Stimulated activated CD4-positive, alpha-beta T cell treated with anti-CD3 and anti-CD28 coated beads, Interleukin-15, amount 100 ng/mL, for 24 hours (primary cell): ENCODE data around the gene TMEM270.
A peak's percentile ranks its signal among the peaks of the same experiment; 100 is the strongest.
"Not testable (repeated sequence)": the region's sequence is repeated elsewhere in the genome, so short reads cannot be mapped to it uniquely, and the experiment has no call there.

ENCODE experiments used
- DNase-seq: peaks from one replicate; pipeline ENCODE4 v3.0.0-alpha.2; 2020

Gene TMEM270

DNA sequence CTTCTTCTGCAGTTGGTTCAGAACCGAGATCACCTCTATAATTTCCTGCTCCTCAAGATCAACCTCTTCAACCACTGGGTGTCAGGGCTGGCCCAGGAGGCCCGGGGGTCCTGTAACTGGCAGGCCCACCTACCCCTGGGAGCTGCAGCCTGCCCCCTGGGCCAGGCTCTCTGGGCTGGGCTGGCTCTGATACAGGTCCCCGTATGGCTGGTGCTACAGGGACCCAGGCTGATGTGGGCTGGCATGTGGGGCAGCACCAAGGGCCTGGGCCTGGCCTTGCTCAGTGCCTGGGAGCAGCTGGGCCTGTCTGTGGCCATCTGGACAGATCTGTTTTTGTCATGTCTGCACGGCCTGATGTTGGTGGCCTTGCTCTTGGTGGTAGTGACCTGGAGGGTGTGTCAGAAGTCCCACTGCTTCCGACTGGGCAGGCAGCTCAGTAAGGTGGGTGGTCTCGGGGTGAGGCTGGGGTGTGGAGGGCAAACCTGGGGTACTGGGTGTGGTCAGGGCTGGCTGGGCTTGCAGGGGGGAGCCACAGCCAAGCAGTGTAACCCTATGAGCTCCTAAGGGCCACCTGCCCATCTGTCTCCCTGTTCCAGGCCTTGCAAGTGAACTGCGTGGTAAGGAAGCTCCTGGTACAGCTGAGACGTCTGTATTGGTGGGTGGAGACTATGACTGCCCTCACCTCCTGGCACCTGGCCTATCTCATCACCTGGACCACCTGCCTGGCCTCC is 4.2 kb downstream of the TMEM270 start:
- DNase-seq, result no peak

DNA sequence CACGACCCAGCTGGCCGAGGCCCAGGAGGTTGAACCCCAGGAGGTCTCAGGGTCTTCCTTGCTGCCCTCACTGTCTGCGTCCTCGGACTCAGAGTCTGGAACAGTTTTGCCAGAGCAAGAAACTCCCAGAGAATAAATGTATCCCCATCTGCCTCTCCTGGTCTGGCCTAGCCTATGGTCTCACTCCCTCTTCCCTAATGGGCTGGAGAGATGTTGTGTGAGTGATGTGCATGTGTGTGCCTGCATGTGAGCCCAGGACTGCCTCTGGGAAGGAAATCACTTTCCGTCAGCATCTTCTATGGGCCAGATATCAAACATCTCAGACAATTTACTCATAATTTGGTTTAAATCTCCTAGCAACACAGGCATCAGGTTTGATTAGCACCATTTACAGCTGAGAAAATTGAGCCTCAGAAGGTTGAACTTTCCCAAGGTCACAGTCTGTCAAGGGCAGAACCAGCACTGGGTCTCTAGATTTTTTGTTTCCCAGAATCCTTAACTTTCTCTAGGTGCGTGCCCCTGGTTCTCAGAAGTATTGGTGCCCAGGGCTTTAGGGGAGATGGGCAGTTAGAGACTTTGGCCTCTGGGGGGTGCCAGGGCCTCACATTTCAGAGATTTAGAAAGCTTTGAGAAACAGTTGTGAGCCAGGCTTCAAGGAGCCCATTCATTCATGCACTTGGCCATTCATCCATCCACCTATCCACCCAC is 4.9 kb downstream of the TMEM270 start:
- DNase-seq, result peak; percentile 25

DNA sequence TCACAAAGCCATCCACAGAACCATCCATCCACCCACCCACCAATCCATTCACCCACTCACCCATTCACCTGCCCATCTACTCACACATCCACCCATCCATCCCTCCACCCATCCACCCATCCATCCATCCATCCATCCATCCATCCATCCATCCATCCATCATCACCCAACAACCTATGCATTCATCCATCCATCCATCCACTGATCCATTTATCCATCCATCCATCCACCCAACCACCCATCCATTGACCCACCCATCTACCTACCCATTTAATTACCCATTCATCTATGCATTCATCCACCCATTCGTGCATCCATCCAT is 5.4 kb downstream of the TMEM270 start:
- DNase-seq, result no peak

DNA sequence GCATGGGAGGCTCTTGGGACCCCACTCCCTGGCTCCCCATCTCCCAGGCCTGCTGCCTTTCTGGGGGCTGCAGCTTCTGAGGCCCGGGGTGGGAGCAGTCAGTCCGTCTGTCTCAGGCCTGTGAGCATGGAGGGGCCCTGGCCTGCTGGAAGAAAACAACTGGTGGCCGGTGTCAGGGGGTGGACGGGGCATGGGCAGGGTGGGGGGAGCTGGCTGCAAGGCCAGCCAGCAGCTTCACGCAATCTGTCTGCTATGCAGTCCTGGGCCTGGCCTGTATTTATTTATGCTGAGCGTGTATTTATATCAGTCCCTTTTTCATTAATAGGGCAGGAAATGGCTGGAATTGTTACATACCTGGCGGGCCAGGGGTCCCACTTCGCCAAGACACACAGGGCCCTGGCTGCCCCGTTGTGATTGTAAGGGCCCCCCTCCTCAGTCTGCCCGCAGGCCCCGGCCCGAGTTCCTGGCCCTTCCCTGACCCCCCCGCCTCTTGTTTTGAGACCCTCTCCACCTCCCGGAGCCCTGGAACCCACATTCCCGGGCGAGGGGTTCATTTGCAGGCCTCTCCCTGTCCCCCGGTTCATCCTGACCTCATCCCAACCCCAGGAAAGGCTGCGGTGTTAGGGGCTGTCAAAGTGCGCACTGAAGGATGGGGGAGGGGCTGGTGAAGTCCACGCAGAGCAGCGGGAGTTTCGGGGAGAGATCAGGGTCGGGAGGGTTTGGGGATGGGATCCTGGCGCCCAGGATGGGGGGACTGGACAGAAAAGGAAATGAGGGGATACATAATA is 8.2 kb downstream of the TMEM270 start:
- DNase-seq, result no peak

DNA sequence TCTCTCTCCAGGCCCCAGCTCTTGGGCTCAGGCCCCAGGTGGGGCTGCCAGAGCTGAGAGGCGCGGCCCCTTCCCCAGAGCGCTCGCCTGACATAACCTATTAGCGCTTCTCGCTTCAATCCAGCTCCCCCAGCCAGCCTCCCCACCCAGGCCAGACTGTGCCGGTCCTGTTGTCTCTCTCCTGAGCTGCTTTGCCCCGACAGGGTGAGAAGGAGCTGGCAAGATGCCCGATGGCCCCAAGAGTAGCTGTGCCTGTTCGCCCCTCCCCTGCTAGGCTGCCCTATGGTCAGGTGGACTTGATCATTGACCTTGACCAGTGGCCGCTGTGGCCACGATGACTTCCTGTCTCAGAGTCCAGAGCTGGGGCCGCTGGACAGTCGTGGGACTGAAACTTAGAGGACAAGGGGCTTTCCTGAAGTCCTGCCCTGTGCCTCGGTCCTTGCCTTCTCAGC is 9.1 kb downstream of the TMEM270 start:
- no peak for DNase-seq

DNA sequence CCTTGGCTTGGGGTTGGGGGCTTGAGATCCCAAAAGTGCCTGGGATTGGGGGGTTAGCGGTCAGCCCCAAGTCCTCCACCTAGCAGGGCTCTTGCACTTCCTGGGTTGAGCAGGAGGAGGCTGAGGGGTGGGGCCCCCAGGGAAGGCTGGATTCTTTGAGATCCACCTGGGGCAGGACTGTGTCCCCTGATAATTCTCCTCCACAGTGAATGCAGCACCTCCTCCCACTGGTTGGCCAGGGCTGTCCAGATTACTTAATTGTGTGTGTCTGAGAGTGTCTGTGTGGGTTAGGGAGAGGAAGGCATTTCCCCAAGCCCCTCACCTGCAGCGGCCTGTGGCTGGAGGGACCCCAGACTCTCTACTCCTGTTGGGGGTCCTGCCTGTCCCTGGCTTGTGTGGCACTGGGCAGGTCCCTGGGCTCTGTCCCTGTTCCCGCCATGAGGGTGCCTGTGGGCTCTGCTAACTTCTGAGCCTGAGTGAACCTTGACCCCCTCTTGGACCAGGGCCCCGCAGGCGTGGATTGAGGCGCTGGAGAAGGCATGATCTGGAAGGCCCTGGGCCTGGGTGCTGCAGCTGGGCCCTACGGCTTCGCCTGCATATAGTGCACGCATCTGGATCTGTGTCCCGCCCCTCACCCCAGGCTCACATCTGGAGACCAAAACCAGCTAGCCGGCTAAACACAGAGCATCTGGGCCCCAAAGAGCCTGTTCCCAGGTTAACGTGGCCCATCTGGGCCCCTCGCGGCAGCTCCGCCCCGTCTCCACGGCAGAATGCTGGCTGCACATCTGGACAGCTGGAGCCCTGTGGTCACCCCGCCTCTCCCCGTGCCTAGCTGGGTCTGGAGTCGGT is 10.4 kb downstream of the TMEM270 start:
- no peak for DNase-seq

DNA sequence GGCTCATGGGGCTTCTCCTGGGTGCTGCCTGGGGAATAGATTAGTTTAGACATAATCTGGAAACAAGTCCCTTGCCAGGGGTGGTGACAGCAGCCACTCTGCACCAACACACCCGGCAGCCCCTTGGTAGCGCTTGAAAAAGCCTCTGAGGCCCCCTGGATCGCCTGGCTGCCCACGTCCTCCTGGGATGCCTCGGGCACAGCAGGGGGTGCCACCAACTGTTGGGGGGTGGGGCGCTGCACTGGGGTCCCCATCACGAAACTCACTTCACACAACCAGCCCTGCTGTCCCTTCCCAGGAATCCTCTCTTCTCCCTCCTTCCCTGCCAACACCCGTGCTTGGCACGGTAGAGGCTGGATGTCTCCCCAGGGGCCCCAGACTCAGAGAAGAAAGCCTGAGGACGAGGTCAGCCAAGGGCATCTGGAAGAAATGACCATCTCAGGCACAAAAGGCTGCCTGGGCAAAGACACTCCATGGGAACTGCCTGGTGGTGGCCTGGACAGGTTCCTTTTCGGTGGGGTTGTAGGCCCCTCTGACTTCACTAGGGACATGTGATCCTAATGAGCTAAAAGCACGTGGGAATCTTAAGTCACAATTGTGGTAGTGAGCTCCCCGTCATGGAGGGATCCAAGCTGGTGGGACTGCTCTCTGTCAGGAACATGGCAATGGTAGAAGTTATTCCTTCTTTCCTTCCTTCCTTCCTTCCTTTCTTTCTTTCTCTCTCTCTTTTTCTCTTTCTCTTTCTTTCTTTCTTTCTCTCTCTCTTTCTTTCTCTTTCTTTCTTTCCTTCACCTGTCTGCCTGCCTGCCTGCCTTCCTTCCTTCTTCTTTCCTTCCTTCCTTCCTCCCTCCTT is 11.3 kb downstream of the TMEM270 start:
- no peak for DNase-seq

DNA sequence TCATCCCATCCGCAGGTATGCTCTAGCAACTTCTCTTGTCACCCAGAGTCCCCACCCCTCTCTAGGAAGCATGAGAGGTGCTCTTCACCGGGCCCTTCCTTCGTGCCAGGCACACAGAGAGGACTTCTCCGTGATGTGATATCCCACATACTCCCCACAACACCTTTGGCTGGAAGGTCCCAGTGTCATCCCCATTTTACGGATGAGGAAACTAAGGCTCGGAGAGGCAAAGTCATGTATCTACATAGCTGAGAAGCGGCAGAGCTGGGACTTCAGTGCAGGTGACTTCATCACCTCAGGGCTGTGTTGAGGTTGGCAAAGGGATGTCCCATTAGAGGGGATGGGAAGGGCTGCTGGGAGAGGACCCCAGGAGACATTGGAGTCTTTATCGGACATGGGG is 15.4 kb downstream of the TMEM270 start:
- no peak for DNase-seq

DNA sequence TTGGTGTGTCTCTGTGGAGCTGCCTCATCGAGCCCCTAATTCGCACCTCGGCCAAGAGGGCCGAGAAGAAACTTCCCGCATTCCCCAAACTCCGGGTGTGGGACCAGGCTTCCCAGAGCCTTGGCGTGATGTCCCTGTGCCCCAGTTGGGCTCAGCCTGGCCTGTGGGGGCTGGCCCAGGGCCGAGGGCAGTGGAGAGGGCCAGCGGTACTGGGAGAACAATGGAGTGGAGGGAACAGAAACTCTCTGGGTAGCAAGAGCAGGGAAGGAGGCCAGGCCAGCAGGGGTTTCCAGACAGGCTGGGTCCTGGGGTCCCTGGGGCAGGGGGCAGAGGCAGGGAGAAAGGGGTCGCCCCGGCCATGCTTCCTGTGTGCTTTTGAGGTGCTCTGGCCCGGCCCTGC is 16.0 kb downstream of the TMEM270 start:
- DNase-seq, result no peak

DNA sequence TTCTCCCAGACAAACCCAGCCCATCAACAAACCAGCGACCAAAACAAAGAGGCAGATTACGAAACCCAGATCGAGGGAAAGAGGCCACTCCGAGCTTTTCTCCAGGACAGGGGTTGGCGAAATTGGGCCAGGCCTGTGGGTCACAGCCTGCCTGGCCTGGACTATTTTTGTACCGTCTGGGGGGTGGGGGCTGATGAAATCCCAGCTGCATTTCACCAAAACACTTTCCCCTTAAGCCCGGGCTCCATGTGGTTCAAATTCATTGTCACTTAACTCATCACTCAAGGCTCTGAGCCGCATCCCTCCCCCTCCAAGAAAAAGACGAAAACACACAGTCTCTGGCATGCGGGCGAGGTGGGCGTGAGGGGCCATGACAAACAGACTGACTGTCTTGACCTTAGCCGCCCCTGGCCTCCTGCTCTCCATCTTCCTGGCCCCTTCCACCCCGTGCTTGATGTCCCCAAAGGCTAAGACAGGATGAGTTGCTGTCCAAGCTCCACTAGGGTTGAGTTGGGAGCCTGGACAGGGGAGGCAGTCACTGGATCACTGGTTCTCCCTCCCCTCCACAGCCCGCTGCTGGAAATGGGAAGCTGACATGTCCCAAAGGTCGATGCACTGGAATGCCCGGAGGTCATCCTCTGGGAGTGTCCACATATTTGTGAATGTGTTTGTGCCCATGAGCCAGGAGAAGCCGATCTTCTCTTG is 19.2 kb downstream of the TMEM270 start:
- no peak for DNase-seq

DNA sequence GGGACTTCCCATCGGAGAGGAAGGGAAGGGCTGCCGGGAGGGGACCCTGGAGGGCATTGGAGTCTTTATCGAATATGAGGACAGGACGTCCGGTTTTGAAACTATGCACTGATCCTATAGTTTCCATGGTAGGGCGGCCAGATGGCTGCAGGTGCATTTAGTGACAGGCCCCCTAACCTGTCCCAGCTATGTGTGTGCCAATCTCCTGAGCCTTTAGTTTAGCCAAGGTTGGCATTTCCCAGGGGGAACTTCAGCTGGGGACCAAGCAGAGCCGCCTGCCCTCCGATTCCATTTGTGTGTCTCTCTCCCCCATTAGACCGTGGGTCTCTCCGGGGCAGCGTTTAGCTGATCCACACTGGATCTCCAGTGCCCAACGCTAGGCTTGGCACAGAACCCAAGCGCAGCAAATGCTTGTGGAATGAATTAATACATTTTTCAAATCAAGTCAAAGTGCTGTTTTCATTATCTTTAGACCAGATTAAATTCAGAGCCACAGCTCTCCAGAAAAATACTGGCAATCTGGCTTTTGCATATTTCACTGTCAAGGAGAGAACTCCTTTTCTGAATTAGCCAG is 19.9 kb downstream of the TMEM270 start:
- no peak for DNase-seq

DNA sequence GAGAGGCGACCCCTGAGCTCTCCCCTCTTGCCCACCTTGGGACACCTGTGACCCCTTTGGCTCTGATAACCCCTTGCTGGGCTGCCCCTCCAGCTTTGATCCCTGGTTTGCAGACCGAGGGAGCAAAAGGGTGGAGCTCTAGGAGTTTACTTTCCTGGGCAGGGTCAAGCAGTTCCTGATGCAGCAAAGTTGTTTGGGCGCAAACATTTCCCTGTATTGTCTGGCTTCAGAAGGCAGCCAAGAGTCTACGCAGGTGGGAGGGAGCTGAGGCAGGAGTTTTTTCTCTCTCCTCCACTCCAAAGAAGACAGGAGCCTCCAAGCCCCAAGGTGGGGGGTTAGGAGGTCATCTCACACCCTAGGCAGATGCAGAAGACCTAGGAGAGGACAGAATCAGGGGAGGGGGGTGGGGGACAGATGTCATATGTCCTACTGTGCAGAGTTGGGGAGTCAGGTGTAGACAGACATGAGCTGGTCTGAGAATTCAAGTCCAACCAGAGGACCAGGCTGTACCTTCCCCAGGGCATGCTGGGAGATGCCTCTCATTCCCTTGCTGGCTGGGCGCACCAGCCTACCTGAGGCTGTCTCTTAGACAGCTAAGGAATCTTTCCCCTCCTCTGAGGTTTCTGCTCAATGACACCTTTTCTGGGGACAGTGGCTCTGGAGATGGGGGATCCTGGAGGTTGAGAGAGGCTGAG is 20.5 kb downstream of the TMEM270 start:
- no peak for DNase-seq

DNA sequence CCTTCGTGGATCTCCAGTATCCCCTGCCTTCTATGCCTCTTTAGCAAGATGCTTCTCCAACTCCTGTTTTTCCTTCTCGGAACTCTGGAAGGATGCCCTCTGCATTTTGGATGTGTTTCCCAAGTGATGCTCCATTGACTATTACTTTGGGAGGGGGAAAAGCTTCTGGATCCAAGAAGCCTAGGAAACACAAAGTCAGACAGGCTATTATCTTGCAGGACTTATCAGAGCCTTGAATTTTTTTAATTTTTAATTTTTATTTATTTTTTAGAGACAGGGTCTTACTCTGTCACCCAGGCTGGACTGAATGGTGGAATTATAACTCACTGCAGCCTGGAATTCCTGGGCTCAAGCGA is 21.1 kb downstream of the TMEM270 start:
- DNase-seq, result no peak

DNA sequence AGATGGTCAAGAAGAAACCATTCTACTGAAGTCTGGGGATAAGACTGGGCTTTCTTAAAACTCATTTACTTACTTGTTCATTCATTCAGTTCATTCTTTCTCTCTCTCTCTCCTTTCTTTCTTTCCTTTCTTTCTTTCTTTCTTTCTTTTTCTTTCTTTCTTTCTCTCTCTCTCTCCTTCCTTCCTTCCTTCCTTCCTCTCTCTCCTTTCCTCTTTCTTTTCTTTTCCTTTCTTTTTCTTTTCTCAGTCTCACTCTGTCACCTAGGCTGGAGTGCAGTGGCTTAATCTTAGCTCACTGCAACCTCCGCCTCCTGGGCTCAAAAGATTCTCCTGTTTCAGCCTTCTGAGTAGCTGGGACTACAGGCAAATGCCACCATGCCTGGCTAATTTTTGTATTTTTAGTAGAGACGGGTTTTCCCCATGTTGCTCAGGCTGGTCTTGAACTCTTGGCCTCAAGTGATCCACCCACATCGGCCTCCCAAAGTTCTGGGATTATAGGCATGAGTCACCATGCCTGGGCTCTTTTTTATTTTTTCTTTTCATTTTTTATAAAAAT is 24.0 kb downstream of the TMEM270 start:
- not testable (repeated sequence) for DNase-seq

DNA sequence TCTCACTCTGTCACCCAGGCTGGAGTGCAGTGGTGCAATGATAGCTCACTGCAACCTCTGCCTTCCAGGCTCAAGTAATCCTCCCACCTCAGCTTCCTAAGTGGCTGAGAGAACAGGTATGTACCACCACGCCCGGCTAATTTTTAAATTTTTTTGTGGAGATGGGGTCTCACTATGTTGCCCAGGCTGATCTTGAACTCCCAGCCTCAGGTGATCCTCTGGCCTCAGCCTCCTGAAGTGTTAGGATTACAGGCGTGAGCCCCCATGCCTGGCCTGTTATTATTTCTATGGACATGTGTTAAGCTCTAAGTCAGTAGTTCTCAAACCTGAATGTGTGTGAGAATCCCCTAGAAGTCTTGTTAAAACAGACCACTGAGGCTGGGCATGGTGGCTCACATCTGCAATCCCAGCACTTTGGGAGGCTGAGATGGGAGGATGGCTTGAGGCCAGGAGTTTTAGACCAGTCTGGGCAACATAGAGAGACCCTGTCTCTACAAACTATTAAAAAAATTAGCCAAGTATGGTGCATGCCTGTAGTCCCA is 24.5 kb downstream of the TMEM270 start:
- no peak for DNase-seq

DNA sequence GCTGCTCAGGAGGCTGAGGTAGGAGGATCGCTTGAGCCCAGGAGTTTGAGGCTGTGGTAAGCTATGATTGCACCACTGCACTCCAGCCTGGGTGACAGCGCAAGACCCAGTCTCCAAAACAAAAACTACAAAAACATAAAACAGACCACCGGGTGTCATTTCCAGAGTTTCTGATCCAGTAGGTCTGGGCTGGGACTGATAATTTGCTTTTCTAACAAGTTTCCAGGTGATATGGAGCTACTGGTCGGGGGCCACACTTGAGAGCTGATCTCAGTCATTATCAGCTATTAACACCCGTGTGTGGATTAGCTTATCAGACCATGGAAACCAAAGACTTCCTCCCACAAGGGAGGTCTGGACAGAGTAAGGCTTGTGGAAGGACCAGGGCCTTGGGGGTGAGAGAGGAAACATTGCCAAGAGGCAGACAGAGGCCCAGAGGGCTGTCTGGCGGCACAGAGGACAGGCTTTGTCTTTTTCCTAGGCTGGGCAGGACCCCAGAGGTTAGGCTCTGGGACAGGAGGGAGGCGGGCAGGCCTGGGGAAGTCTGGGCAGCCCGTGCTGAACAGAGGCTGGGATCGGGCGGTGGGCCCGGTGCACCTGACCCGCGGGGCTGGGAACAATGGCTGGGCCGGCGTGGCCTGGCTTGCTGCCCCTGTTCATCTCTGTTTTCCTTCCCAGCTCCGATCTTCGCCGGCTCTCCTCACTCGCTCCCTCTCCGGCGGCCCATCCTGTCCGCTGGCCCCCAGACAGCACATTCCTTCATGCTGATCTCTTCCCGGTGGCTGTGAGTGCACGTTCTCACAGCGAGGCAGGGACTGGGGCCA is 25.2 kb downstream of the TMEM270 start:
- DNase-seq, result no peak

DNA sequence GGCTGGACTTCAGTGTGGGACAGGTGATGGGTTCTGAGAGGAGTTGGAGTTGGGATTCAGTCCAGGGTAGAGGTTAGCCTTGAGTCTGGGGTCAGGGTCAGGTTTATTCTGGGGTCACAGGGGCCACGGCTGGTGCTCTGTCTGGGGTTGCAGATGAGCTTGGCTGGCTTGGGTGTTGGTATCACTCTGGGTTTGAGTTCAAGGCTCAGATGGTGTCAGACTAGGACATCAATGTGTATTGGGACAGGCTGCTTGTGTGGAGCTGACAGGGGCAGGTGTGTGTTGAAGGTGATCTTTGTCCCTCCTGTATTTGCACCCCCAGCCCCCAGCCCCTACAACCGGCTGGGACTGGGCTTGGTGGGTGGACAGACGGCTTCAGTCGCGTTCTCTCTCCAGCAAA is 26.8 kb downstream of the TMEM270 start:
- no peak for DNase-seq

DNA sequence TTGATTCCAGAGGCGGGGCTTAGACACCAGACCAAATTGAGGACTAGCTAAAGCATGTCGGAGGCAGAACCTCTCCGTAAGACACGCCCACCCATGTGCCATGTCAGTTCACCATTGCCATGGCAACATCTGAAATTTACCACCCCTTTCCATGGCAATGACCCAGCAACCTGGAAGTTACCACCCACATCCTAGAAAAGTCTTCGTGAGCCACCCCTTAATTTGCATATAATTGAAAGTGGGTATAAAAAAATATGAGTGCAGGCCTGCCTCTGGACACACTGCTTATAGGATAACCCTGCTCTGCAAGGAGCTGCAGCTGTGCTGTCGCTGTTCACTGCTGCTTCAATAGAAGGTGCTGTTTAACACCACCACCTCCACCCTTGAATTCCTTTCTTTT is 28.0 kb downstream of the TMEM270 start:
- no peak for DNase-seq
